GM10266 (cell line): ENCODE data around the gene ANGPTL8.

Source experiments
- DNase-seq: peaks from one replicate; pipeline ENCODE4 v3.0.0; 2012; ENCODE audit errors: extremely low spot score
- CTCF ChIP-seq: IDR thresholded peaks from 2 replicates; pipeline ENCODE4 v1.5.1; 2012; ENCODE audit warnings: mild to moderate bottlenecking, low read depth; ENCODE audit not compliant: control insufficient read depth, insufficient read depth; ENCODE audit errors: missing control alignments

The ANGPTL8 gene

GRCh38 chr19:11281356-11282049 is 42.1 kb downstream of the ANGPTL8 start:
- no peak for TF ChIP-seq CTCF
- DNase-seq: no peak

GRCh38 chr19:11284515-11284914 is 45.1 kb downstream of the ANGPTL8 start:
- no peak for DNase-seq
- TF ChIP-seq CTCF: no peak

DNA sequence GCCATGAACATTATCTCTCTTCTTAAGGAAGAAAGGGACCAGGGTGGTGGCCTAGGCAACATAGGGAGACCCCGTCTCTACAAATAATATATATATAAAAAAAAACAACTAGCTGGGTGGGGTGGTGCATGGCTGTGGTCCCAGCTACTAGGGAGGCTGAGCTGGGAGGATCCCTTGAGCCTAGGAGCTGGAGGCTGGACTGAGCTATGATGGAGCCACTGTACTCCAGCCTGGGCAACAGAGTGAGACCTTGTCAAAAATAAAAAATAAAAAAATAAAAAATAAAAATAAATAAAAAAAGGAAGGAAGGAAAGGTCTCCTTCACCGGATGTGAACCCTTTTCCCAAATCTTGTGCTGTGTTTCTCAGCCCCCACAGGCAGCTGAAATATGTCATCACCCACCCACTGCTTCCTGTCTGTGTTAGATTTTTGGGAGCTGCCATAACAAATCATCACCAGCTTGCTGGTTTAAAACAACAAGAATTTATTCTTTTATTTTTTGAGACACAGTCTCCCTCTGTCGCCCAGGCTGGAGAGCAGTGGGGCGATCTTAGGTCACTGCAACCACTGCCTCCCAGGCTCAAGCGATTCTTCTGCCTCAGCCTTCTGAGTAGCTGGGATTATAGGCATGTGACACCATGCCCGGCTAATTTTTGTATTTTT is 47.0 kb downstream of the ANGPTL8 start:
- DNase-seq: peak; percentile 10
- TF ChIP-seq CTCF: peak; percentile 30

DNA sequence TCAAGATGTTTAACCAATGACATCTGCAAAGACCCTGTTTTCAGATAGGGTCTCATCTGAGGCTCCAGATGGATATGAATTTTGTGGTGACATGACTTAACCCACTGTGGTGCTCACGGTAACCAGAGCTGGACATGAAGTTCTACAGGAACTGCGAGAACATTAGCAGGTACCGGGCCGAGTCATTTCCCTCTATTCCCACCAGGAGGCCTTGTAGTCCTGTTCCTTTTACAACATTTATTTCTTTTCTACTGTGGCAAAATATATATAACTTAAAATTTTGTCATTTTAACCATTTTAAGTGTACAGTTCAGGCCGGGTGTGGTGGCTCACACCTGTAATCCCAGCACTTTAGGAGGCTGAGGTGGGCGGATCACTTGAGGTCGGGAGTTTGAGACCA is 48.9 kb downstream of the ANGPTL8 start:
- TF ChIP-seq CTCF: peak; percentile 19
- peak; percentile 13 for DNase-seq

- TF ChIP-seq CTCF: no peak
- DNase-seq: no peak
These were observed 50.8 kb downstream of the ANGPTL8 start for GRCh38 chr19:11290256-11290655.

- no peak for TF ChIP-seq CTCF
- DNase-seq: no peak
These were observed 52.0 kb downstream of the ANGPTL8 start for GRCh38 chr19:11291415-11291814.
